HG02642 (cell line): Measurements from ENCODE around the gene ATP8A1.

Experiments
- ATAC-seq: cut with Tn5 transposase; IDR thresholded peaks from one replicate; pipeline ENCODE4 v1.9.1; 2021; ENCODE audit warnings: mild to moderate bottlenecking; ENCODE audit not compliant: unreplicated experiment, poor library complexity

ATP8A1 gene

DNA sequence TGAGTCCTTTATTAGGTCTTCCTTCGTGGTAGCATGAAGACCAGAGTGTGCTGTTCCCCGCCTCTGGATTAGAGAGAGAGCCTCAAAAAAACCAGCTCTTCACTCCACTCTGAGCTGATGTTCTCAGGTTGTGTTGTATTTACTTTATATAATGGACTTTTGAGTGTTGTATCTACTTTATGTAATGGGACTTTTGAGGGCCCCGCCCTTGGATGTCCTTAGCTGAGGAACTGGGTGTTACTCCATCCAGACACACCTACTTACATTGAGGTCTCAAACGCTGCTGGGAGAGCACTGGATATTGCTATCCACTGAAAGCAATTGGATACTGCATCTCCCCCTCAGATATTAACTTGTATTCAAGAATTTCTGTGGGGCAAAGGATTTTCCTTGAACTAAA lies 28.2 kb downstream of the ATP8A1 start:
- no peak for ATAC-seq

DNA sequence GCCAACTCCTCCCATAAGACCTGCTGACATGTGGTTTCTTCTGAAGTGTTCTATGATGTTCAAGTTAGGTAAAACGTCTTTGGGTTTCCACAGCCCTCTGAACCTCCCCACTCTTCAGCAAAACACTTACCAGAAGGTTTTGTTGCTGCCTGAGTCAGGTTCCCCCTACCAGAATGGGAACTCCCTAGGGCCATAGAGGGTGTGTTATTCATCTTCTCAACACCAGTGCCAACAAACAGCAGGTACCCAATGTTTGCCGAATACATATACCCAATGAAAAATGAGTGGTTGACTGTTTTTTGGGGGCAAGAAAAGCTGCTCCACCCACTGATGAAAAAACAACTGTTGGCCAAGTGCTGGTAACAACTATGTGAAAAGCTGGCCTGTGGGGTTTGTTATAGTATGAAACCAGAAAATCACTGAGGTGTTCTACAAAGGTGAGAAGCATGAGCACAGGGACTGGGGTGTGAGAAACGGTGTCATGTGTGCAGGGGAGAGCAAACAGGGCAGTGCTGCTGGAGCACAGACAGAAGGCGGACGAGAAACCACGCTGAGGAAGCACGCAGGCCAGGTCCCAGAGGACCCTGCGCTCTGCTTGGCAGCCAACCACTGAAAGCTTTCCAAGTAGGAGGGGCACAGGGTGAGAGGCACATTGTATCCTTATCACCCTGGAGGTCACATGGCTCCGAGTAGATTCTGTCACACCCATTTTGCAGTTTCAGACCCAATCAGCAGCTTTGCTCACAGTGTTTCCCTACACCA lies 28.8 kb downstream of the ATP8A1 start:
- peak; percentile 95 for ATAC-seq

DNA sequence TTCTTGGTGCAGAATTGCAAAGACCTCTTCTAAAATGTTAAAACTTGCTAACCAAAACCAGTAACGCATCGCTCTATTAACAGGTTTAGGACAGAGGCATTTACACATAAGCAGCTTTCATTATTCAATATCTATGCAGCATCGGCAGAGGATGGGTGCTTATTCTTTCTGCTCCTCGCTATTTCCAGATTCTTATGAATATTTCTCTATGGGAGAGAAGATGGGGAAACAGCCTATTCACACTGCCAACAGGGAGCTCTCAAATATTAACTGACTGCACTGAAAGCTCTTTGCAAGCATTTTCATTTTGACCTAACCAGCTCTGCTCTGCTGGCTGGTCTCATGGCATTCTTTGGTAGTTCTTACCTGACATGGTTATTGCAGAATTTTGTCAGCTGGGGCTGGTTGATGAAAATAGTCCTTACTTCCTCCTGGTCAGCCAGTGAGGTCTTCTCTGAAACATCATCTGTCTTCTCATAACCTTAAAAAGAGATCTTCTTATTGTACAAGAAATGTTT lies 30.2 kb downstream of the ATP8A1 start:
- no peak for ATAC-seq

DNA sequence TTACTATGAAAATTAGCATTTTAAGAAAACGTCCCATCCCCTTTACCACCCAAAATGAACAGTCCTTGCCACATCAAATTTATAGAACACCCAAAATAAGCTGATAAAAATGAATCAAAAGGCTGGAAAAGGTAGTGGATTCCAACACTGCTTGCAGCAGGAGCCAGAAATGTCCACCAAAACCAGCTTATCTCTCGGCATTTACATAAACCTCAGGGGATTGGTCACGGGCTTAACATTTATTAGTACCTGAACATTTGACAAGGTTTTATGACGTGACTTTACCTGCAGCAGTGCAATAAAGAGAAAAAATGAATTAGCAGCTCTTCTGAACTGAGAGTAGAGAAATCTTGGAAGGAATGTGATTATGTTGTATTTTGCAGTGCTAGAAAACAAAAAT lies 31.6 kb downstream of the ATP8A1 start:
- no peak for ATAC-seq

DNA sequence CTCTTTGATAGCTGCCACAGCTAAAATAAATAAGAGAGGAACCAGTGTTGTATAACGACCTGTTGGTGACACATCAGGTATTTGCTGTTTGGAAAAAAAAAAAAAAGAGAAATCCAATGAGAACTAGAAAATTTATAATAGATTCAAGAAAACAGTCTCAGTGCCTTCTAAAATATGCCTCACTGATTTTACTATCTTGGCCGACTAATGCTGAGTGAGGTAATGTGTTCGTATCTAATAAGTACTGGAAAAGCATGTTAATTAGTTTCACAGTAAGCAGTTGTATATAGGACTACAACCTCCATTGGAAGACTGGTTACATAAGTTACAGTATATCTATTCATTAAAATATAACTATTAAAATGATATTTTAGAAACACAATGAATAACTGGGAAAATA lies 32.4 kb downstream of the ATP8A1 start:
- no peak for ATAC-seq

DNA sequence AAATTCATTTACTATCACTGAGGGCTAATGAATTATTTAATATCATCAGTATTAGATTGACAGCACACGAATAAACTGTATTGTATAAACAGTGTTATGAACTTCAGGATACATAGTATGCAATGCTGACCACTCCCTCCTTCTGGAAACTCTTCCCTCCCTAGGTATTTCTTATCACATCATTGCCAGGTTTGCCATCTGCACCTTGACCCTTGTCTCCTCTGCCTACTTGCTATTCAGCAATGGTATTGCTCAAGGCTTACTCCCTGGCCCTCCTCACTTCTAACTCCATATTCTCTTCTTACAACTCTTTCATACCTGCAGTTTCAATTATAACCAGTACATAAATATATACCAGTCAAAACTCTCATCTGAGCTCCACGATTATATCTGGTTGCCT lies 38.9 kb downstream of the ATP8A1 start:
- no peak for ATAC-seq

DNA sequence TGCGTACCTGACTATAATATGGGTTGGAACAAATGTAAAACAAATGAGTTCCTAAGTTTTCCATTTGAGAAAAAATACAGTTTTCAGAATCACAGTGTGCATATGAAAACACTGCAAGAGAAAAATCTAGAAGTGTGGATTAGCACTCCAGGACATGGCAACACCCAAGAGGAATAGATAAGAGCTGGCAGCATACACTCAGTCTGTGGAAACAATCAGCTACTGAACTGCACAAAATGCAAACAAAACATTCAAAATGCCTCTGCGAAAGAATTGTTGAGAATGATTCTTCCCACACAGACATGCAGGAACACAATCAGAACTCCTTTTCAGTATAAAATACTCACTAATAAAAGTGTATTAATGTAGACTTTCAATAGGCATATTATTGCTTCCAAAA lies 39.9 kb downstream of the ATP8A1 start:
- no peak for ATAC-seq

DNA sequence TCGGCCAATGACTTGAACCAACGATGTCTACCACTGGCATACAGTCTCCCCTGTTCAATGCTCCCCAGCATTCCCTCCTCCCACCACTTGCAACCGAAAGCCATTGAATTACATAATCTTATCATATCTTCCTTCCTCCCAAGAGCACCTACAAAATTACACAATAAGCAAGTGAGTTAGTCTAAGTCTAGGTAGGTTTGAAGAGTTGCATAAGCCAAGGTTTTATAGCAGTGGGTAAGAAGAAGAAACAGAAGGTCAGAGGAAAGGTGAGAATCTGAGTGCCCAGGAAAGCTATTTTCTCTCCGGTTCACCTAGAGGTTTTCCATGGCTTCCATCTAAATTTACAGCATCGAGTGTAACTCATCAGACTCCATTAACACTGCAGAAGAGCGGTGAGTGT lies 40.3 kb downstream of the ATP8A1 start:
- no peak for ATAC-seq

DNA sequence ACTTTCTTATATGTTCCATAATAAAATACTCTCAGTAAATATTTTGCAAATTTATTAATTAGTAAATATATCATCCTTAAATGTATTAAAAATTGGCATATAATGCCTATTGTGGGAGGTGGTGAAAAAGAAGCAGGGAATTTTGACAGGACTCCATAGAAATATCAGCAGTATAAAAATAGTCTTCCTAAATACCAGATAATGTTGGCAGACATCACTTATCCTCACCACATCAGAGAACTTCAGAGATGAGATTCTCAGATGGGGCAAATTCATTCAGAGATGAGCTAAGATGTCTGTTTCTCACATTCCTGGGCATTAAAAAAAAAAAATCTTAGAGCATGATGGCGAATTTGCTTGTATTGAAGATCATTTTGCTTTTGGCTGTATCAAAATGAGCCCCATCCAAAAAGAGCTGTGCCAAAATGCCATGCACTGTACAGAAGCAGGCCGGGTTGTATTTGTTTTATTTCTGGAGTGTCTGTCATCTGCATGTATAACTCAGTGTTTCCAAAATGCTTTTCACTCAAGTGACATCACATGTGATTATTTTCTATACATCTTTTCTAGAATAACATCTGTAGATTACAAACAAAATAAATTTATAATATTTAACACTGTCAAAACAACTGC lies 41.7 kb downstream of the ATP8A1 start:
- ATAC-seq, result no peak

DNA sequence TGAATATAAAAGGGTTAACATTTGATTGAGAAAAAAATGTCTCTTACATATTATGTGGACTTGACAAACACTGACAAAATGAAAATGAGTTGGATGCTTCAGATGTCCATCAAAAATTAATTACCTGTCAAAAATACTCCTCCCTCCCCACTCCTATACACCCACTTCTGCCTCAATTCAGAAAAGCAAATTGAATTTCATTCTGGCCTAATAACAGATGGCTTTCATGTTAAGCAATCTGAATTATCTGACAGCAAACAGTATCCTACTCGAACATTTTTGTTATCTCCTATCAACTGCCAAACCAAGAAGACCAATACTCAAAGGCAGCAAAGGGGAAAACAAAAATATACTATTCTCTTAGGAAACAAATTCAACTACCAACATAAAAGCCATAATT lies 44.0 kb downstream of the ATP8A1 start:
- ATAC-seq, result no peak

DNA sequence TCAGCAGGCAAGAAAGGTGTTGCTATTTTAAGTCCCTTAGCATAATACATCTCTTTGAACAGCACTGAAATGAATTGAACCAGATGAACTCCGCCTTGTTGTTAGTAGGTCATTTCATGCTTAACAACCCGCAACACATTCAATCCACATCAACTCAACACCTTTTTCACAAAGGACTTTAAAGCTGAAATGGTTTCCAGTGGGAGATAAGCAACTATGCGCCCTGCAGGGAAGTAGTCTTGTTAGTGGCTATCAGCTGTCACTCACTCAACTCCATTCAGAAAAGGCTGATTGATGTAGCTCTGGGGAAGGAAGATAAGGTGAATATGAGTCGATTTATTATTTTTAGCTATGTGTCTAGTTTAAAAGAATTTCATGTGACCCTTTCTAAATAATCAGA lies 46.0 kb downstream of the ATP8A1 start:
- ATAC-seq, result no peak

DNA sequence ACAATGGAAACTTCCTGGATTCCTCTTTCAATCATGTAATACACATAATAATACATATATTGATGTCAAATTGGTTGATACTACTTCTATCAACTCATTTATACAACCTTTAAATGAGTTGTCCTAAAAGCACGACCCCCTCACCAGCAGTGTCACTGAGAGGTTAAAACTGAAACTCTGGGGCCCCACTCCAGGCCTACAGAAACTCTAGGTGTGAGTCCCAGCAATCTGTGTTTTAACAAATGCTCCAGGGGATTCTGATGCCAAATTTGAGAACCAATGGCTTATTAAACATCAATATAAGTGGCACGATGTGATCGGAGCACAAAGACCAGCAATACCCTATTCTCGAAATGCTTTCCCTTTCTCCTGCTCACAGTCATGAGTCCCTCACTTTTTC lies 47.9 kb downstream of the ATP8A1 start:
- no peak for ATAC-seq

DNA sequence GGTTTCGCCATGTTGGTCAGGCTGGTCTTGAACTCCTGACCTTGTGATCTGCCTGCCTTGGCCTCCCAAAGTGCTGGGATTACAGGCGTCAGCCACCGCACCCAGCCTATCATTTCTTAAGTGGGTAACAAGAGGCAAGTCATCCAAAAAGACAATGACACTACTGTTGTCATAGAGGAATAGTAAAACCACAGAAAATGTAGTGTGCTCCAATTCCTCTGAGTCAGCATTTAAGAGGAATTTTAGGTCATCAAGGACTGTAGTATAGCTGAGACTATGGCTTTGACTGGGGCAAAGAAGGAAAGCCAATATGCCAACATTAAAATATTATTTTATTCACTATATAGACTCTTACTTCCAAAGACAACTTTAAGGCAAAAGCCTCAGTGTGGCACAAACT lies 48.4 kb downstream of the ATP8A1 start:
- no peak for ATAC-seq

DNA sequence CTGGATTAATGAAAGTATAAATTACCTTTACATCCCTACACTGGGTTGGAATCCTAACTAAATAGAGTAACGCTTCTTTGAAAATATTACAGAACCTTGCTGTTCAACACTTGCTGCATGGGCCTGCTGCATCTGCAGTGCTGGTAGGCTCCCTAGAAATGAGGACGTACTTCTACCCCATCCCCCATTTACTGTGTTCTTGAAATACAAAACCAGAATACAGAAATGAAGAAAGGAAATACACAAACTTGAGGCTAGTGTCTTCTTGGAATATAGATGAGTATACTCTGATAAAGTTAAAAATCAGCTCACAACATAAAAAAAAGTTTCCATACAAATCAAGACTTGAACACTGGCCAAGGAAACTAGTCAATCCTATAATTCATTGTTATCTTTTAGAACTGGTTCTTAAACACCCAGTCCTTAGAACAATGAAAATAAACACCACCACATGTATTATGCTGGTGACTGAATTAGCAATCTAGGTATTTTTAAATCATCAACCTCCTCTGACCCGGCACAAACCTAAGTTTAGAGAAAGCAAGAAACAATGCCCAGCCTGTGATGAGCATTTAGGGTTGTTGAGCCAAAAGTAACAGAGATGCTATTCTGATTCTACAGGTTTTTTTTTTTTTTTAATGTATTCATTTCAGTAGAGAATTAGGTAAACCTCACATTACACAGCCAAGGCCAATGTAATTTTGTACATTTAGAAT lies 49.7 kb downstream of the ATP8A1 start:
- ATAC-seq, result no peak

DNA sequence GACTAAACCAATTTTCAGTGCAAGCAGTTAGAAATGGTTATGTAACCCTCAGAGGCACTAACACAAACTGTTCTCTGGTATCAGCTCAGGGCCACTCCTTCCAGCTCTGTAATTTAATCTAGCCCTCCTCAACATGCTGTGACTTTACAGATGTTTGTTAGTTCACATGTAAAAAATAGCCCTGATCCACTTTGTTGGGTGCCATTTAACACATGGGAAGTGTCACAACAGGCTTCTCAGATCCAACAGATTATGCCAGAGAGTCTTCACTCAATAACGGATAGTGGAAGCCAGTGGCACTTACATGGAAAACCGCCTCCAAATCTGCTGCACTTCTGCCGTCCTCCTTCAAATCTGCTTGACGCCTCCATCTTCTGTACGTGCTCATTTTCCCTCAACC lies 51.6 kb downstream of the ATP8A1 start:
- no peak for ATAC-seq

DNA sequence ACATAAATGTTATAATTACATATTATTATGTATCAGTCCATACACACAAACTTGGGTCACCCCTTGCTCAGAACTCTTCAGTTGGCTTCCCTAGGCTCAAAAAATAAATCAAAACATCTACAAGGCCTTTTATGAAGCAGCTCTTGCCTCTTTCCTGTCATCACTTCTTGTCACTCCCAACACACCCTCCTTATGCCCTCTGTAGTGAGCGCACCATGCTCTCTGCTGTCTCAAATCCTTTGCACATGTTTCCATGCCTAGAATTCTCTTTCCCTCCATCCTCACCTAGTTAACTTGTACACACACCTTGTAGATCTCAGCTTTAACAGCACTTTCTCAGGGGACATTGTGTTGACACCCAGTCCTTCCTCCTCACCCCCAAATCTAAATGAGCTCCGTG lies 53.0 kb downstream of the ATP8A1 start:
- ATAC-seq, result no peak

DNA sequence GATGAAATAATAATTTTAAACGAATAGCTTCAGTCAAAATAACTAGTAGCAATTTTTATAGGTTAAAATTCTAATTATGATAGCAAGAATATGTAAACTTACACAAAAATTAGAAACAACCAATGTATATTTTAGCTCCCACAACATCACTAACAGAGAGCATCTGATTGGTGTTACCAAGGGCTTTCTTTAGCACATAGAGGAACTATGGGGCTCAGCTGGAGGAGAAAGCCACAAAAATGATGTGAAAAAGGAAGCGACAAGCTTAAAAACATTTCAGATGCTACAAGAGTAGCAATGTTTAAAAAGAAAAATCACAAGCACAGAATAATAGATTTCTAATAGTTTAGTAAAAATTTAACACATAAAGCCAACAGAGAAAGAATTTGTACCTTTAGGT lies 56.3 kb downstream of the ATP8A1 start:
- ATAC-seq, result no peak

DNA sequence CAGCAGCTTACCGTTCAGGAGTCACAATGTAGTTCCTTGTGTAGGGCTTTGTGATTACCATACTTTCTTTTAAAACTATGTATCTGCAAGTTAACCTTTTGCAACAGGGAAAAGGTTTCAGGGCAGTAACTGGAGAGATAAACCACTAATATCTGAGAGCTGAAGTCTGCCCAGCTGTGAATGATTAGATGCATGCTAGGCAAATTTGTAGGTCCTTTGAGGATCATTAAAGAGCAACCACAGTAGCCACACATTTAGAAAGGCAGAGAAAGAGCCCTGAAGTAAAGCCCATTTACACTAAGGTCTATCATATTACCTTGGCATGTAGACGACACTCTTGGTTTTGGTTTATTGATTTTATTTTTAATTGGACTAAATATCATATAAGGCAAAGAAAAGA lies 60.0 kb downstream of the ATP8A1 start:
- peak; percentile 93 for ATAC-seq

DNA sequence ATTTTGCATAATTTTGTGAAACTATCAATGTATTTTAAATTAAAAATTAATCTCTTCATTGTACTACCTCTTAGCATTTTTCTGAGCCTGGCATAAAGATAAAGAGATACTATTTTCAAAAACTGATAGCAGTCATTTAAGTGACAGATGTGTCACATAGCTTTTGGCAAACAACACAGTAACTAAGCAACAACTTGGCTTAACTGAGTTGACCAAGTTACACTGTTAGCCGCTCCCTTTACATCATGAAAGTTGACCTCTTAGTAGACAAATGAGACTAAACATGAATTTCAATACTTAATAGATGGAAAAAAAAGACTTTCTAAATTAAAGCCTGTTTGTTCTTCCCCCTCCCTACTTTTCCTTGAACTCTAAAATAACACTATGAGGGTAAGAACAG lies 62.0 kb downstream of the ATP8A1 start:
- no peak for ATAC-seq

DNA sequence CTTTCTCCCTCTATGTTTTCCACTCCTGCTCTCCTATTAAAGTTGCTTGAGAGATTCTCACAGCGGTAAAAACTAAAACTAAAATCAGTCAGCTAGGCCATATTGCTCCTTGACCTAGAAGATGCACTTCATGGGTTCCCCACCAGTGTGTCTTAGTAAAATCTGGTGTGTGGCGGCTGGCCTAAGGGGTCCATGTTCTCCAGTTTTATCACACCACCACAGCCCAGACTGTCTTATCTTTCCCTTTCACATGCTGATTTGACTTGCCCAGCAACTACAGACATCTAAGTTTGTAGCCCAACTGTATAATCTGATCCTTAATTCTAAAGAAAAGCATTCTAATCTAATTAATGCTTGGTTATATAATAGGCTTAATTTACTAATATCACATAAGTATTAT lies 68.0 kb downstream of the ATP8A1 start:
- no peak for ATAC-seq

DNA sequence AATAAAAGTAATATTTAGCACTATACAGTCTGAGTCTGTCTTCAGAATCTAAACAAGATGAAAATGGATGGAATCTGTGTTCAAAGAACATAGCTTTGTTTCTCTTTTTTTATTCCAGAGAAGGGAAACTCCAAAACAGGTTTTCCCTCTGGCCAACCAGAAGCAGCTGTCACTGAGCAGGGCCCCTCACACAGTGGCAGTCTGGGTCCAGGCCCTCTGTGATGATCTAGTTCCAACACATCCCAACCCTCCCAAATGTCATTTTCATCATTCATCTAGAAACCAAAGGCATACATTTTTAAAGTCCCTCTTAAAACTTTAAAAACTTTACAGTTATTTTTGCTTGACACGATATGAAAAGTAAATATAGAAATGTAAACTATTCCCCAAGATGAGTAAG lies 70.1 kb downstream of the ATP8A1 start:
- ATAC-seq, result no peak
